Neuronal stem cell (in vitro differentiated cells): ENCODE measurements around the gene ITPR1.

Experiments used
- DNase-seq: peaks from one replicate; pipeline ENCODE4 v3.0.0-alpha.2; 2013; ENCODE audit warnings: low spot score
- H2AFZ ChIP-seq: one replicate; pipeline ENCODE4 v1.6.1; 2013; ENCODE audit warnings: mild to moderate bottlenecking, low read length, inconsistent platforms
- H2AK5ac ChIP-seq: 2 replicates; pipeline ENCODE4 v1.6.1; 2013; ENCODE audit warnings: low read depth, mild to moderate bottlenecking, inconsistent platforms, low read length, moderate library complexity, mixed read lengths
- H2BK120ac ChIP-seq: 2 replicates; pipeline ENCODE4 v1.6.1; 2013; ENCODE audit warnings: low read depth, mild to moderate bottlenecking, inconsistent platforms, low read length, moderate library complexity, mixed read lengths
- H2BK12ac ChIP-seq: one replicate; pipeline ENCODE4 v1.6.1; 2013; ENCODE audit warnings: low read length, inconsistent platforms
- H2BK15ac ChIP-seq: 2 replicates; pipeline ENCODE4 v1.6.1; 2013; ENCODE audit warnings: mild to moderate bottlenecking, low read length, inconsistent platforms, mixed read lengths
- H2BK5ac ChIP-seq: one replicate; pipeline ENCODE4 v1.6.1; 2013; ENCODE audit warnings: inconsistent platforms, mild to moderate bottlenecking, low read length, moderate library complexity
- H3K14ac ChIP-seq: one replicate; pipeline ENCODE4 v1.6.1; 2013; ENCODE audit warnings: low read length, inconsistent platforms
- H3K18ac ChIP-seq: 2 replicates; pipeline ENCODE4 v1.6.1; 2013; ENCODE audit warnings: low read length, inconsistent platforms
- H3K23ac ChIP-seq: 2 replicates; pipeline ENCODE4 v1.6.1; 2013; ENCODE audit warnings: low read depth, mild to moderate bottlenecking, mixed read lengths, low read length, inconsistent platforms; ENCODE audit not compliant: poor library complexity
- H3K27ac ChIP-seq: replicated peaks from 3 replicates; pipeline ENCODE4 v1.5.1; 2013; ENCODE audit warnings: low read length, inconsistent platforms
- H3K27me3 ChIP-seq, 3 experiments: 2 replicates each; pipeline ENCODE4 v1.6.1; 2013; ENCODE audit warnings: low read length in 3 of 3, mild to moderate bottlenecking in 2 of 3, inconsistent platforms in 1 of 3, low read depth in 1 of 3, mixed read lengths in 1 of 3, moderate library complexity in 1 of 3; ENCODE audit not compliant: control insufficient read depth in 3 of 3, insufficient read depth in 3 of 3
- H3K36me3 ChIP-seq, 2 donors: replicated peaks in 1 of 2; 2 replicates each; pipeline ENCODE4 v1.6.1; 2013; ENCODE audit warnings: low read length in 2 of 2; ENCODE audit not compliant: control insufficient read depth in 2 of 2, insufficient read depth in 2 of 2
- H3K4ac ChIP-seq: 2 replicates; pipeline ENCODE4 v1.6.1; 2013; ENCODE audit warnings: inconsistent platforms, mild to moderate bottlenecking, low read length, moderate library complexity
- H3K4me1 ChIP-seq, 2 donors: 1 replicate in 1 of 2; 2 replicates in 1 of 2; pipeline ENCODE4 v1.6.1; 2013; ENCODE audit warnings: low read length in 2 of 2, low read depth in 1 of 2; ENCODE audit not compliant: control insufficient read depth in 2 of 2, insufficient read depth in 1 of 2
- H3K4me2 ChIP-seq: one replicate; pipeline ENCODE4 v1.6.1; 2013; ENCODE audit warnings: mild to moderate bottlenecking, low read length, inconsistent platforms; ENCODE audit not compliant: insufficient read depth, poor library complexity, severe bottlenecking
- H3K4me3 ChIP-seq, 2 donors: 2 replicates each; pipeline ENCODE4 v1.5.1; 2013; ENCODE audit warnings: low read length in 2 of 2, mild to moderate bottlenecking in 2 of 2, inconsistent platforms in 1 of 2, moderate library complexity in 1 of 2
- H3K79me1 ChIP-seq: one replicate; pipeline ENCODE4 v1.6.1; 2013; ENCODE audit warnings: low read depth, mild to moderate bottlenecking, inconsistent platforms, low read length, moderate library complexity
- H3K9ac ChIP-seq: one replicate; pipeline ENCODE4 v1.6.1; 2013; ENCODE audit warnings: mild to moderate bottlenecking, low read depth, low read length, inconsistent platforms; ENCODE audit not compliant: poor library complexity
- H3K9me3 ChIP-seq, 2 donors: replicated peaks in 1 of 2; 2 replicates each; pipeline versions ENCODE3 to v1.6.1; 2013; ENCODE audit warnings: low read length in 2 of 2, mild to moderate bottlenecking in 2 of 2, inconsistent platforms in 1 of 2, low read depth in 1 of 2, mixed read lengths in 1 of 2, moderate library complexity in 1 of 2; ENCODE audit not compliant: control insufficient read depth in 2 of 2, insufficient read depth in 1 of 2
- H4K8ac ChIP-seq: one replicate; pipeline ENCODE4 v1.6.1; 2013; ENCODE audit warnings: low read depth, mild to moderate bottlenecking, inconsistent platforms, low read length, moderate library complexity
- H4K91ac ChIP-seq: one replicate; pipeline ENCODE4 v1.6.1; 2013; ENCODE audit warnings: low read length, low read depth, mild to moderate bottlenecking, inconsistent platforms; ENCODE audit not compliant: poor library complexity
- WGBS, 2 donors: extraction: QIAGEN DNeasy Blood & Tissue Kit; methylation state at CpG; one replicate each; pipeline ENCODE4 v1.1.7; 2013; ENCODE audit warnings: missing lambda C conversion rate in 2 of 2, mixed read lengths in 1 of 2; ENCODE audit not compliant: insufficient read length in 2 of 2, insufficient replicate concordance in 1 of 2; ENCODE audit errors: extremely low coverage in 2 of 2; 5-methylcytosine and 5-hydroxymethylcytosine counted together

The ITPR1 gene

DNA sequence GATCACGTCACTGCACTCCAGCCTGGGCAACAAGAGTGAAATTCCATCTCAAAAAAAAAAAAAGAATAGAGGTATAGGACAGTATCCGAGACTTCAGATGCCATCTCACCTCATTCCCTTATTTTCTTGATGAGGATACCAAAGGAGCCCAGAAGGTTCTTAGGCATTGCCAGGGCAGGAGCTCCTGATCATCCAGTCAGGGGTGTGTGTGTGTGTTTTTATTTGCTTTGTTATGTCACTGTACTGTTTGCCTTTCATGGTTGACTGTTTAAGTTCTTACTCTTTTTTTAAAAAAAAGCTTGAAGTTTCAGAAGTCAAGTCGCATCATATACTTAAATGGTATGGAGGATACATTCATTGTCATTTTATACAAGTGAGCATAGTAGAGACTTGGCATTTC is 346.1 kb downstream of the ITPR1 start:
- Histone ChIP-seq H3K4ac (no peak overlapping the region), H2AFZ (no peak overlapping the region), H2BK5ac (no peak overlapping the region), H4K8ac (no peak overlapping the region), H3K79me1 (no peaks in the 10 kb centered on the region), H3K27me3 (no peaks in the 10 kb centered on the region), H3K27ac (no peak overlapping the region), H2BK12ac (no peak overlapping the region), H3K9me3 (no peaks in the 10 kb centered on the region), H3K36me3 (no peaks in the 10 kb centered on the region), H3K9ac (no peak overlapping the region), H3K4me1 (peaks cover 0 to 2% of the 10 kb centered on the region in 2 donors), H3K4me2 (no peak overlapping the region), H3K4me3 (no peak overlapping the region), H2BK15ac (no peak overlapping the region), H3K23ac (no peak overlapping the region), H3K14ac (no peak overlapping the region), H2AK5ac (no peak overlapping the region), H3K18ac (no peak overlapping the region), H2BK120ac (no peak overlapping the region), H4K91ac (no peak overlapping the region)
- no peak for DNase-seq
- no CpG with 5 or more reads among the region's 3 CpGs for WGBS, 2 donors

GRCh38 chr3:4841225-4841624 is 348.1 kb downstream of the ITPR1 start:
- no peak overlapping the region for H2AFZ ChIP-seq
- no peak overlapping the region for H3K23ac ChIP-seq
- H3K36me3 ChIP-seq, result no peaks in the 10 kb centered on the region
- H3K4me3 ChIP-seq, result no peak overlapping the region
- no peak overlapping the region for H2AK5ac ChIP-seq
- H3K9me3 ChIP-seq, result no peaks in the 10 kb centered on the region
- H3K18ac ChIP-seq, result no peak overlapping the region
- no peak overlapping the region for H3K14ac ChIP-seq
- H2BK15ac ChIP-seq, result no peak overlapping the region
- H3K4me1 ChIP-seq, result no peaks in the 10 kb centered on the region
- H3K9ac ChIP-seq, result no peak overlapping the region
- DNase-seq, result no peak
- no peak overlapping the region for H4K8ac ChIP-seq
- no peaks in the 10 kb centered on the region for H3K79me1 ChIP-seq
- no peak overlapping the region for H2BK120ac ChIP-seq
- no peak overlapping the region for H2BK12ac ChIP-seq
- WGBS, 2 donors, result no CpG with 5 or more reads among the region's 3 CpGs
- H3K4me2 ChIP-seq, result no peak overlapping the region
- H3K4ac ChIP-seq, result no peak overlapping the region
- H3K27me3 ChIP-seq, result no peaks in the 10 kb centered on the region
- H4K91ac ChIP-seq, result no peak overlapping the region
- no peak overlapping the region for H3K27ac ChIP-seq
- H2BK5ac ChIP-seq, result no peak overlapping the region

DNA sequence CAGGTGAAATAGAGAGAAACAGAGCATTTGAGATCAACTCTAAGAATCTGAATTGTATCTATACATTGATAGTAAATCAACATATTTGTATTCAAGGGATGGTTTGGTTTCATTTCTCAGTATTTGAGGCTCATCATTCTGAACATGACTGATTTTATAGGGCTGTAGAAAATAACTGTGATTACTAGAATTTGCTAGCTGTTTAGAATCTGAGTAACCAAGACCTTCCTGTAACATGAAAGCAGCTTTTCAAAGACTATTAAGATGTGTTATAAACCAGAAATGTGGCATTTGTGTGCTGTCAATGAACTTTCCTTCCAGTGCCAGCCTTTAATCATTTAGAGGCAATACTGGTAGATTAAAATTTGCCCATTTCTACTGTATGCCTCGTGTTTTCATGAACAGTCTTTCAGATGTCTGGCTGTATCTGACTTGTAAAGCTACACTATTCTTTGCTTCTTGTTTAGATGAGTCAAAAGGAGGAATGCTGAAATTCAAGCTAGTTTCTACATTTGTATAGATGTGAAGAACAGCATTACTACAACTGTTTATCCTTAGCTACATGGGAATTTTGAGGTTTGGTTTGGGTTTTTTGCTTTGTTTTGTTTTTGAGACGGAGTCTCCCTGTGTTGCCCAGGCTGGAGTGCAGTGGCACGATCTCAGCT is 348.8 kb downstream of the ITPR1 start:
- H3K9me3 ChIP-seq, result no peaks in the 10 kb centered on the region
- H3K4me1 ChIP-seq, result no peaks in the 10 kb centered on the region
- no peak overlapping the region for H2AK5ac ChIP-seq
- no peak overlapping the region for H2BK120ac ChIP-seq
- H3K23ac ChIP-seq, result no peak overlapping the region
- no peaks in the 10 kb centered on the region for H3K36me3 ChIP-seq
- H2BK12ac ChIP-seq, result no peak overlapping the region
- no peak overlapping the region for H3K4me2 ChIP-seq
- no peak for DNase-seq
- H4K8ac ChIP-seq, result no peak overlapping the region
- H2BK15ac ChIP-seq, result no peak overlapping the region
- no peak overlapping the region for H3K4ac ChIP-seq
- no peak overlapping the region for H2AFZ ChIP-seq
- H3K79me1 ChIP-seq, result no peaks in the 10 kb centered on the region
- H3K4me3 ChIP-seq, result no peak overlapping the region
- no peak overlapping the region for H2BK5ac ChIP-seq
- no peak overlapping the region for H3K9ac ChIP-seq
- no peak overlapping the region for H3K18ac ChIP-seq
- no peak overlapping the region for H3K14ac ChIP-seq
- no CpG with 5 or more reads among the region's 3 CpGs for WGBS, 2 donors
- no peak overlapping the region for H3K27ac ChIP-seq
- H4K91ac ChIP-seq, result no peak overlapping the region
- no peaks in the 10 kb centered on the region for H3K27me3 ChIP-seq

- Histone ChIP-seq H3K79me1 (no peaks in the 10 kb centered on the region), H3K9ac (no peak overlapping the region), H2BK5ac (no peak overlapping the region), H3K4me3 (no peak overlapping the region), H4K8ac (no peak overlapping the region), H3K9me3 (no peaks in the 10 kb centered on the region), H2BK120ac (no peak overlapping the region), H3K27me3 (no peaks in the 10 kb centered on the region), H3K23ac (no peak overlapping the region), H3K4me2 (no peak overlapping the region), H3K4ac (no peak overlapping the region), H3K27ac (no peak overlapping the region), H2BK15ac (no peak overlapping the region), H3K18ac (no peak overlapping the region), H3K4me1 (no peaks in the 10 kb centered on the region), H2AK5ac (no peak overlapping the region), H2AFZ (no peak overlapping the region), H4K91ac (no peak overlapping the region), H3K36me3 (no peaks in the 10 kb centered on the region), H2BK12ac (no peak overlapping the region), H3K14ac (no peak overlapping the region)
- DNase-seq, result no peak
- no CpG with 5 or more reads among the region's 5 CpGs for WGBS, 2 donors
Measured at GRCh38 chr3:4843619-4844018, 350.5 kb downstream of the ITPR1 start.
